ENCODE measurements around the gene CDH24. TPM values are rescaled to one million over a fixed set of nuclear protein-coding genes. Genes with fewer than 3 reads are reported as not detected.

Gene CDH24
- total and polyA plus RNA-seq, 9 of the 15 experiments (the other 6 are each of a cell fraction or from before 2014, with no cell fraction given): 0.04 to 16.2 (median 4.9) TPM

DNA sequence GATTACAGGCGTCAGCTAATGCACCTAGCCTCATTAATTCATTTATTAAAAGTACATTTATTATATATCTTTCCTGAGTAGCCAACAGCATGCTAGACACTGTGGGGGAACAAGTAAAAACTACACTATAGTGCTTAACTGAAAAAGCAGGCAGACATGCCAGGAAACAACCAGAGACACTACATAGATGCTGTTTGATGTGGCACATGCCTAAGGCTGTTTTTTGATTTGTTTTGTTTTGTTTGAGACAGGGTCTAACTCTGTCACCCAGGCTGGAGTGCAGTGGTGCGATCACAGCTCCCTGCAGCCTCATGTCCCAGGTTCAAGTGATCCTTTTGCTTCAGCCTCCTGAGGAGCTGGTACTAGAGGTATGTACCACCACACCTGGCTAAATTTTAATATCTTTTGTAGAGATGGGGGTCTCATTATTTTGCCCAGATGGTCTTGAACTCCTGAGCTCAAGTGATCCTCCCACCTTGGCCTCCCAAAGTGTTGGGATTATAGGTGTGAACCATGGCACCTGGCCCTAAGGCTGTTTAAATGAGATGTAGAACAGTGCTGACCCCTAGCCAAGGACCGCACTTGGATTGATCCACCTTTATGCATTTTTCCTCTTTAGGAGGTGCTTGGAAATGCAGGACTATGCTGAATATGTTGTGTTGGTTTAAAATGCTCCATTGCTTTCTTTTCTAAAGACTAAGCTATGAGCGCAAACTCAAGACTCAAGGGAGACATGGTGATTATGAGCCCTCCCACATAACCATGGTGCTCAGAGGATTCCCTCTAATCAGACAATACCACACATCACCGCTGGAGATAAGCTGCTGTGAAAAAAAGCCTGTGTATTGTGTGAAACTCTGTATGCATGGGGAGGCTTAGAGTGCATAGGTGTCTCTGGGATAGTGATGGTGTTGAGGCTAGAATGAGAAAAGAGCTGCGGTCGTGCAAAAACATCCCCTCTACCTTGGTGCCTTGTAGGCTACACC is 36.9 kb downstream of the CDH24 start (continued):
- TF ChIP-seq FOXM1 (IDR thresholded peaks at IDR 0.05; ENCODE audit: low read depth) (peak; percentile 45; the same call in 1 of the 2 replicates), FOXM1 (CRISPR knock-in tag; IDR thresholded peaks at IDR 0.05; ENCODE audit: low read depth) (no peak), SREBF2 (CRISPR knock-in tag; IDR thresholded peaks at IDR 0.05) (no peak), ZNF224 (CRISPR knock-in tag; IDR thresholded peaks at IDR 0.05) (no peak), ZBTB1 (CRISPR knock-in tag; IDR thresholded peaks at IDR 0.05; ENCODE audit: borderline replicate concordance, low read depth) (no peak), RNF2 (IDR thresholded peaks at IDR 0.05) (peak; percentile 35; the same call in 1 of the 2 replicates), SMARCE1 (IDR thresholded peaks at IDR 0.05) (peak; percentile 80), STAT5A (IDR thresholded peaks at IDR 0.05; ENCODE audit: borderline replicate concordance, low read length) (peak; percentile 69), TAF7 (tag; IDR thresholded peaks at IDR 0.05) (no peak), RBM34 (IDR thresholded peaks at IDR 0.05; ENCODE audit: borderline replicate concordance, insufficient read depth, low read length) (no peak), NFIX (CRISPR knock-in tag; IDR thresholded peaks at IDR 0.05; ENCODE audit: low read depth) (no peak), L3MBTL2 (IDR thresholded peaks at IDR 0.05) (peak; percentile 18; the same call in 1 of the 2 replicates)
- TF ChIP-seq, protein P1, sequence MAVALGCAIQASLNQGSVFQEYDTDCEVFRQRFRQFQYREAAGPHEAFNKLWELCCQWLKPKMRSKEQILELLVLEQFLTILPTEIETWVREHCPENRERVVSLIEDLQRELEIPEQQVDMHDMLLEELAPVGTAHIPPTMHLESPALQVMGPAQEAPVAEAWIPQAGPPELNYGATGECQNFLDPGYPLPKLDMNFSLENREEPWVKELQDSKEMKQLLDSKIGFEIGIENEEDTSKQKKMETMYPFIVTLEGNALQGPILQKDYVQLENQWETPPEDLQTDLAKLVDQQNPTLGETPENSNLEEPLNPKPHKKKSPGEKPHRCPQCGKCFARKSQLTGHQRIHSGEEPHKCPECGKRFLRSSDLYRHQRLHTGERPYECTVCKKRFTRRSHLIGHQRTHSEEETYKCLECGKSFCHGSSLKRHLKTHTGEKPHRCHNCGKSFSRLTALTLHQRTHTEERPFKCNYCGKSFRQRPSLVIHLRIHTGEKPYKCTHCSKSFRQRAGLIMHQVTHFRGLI (CRISPR knock-in tag; IDR thresholded peaks at IDR 0.05): no peak
- TF ChIP-seq, protein P2, sequence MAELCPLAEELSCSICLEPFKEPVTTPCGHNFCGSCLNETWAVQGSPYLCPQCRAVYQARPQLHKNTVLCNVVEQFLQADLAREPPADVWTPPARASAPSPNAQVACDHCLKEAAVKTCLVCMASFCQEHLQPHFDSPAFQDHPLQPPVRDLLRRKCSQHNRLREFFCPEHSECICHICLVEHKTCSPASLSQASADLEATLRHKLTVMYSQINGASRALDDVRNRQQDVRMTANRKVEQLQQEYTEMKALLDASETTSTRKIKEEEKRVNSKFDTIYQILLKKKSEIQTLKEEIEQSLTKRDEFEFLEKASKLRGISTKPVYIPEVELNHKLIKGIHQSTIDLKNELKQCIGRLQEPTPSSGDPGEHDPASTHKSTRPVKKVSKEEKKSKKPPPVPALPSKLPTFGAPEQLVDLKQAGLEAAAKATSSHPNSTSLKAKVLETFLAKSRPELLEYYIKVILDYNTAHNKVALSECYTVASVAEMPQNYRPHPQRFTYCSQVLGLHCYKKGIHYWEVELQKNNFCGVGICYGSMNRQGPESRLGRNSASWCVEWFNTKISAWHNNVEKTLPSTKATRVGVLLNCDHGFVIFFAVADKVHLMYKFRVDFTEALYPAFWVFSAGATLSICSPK (IDR thresholded peaks at IDR 0.05; ENCODE audit: borderline replicate concordance): no peak
